NCI-H2171 (cell line): Measurements from ENCODE around the gene POP4.

Experiments used
- DNase-seq: peaks from one replicate; lab custom pipeline; 2025; lab: John Stamatoyannopoulos, UW

Gene POP4

DNA sequence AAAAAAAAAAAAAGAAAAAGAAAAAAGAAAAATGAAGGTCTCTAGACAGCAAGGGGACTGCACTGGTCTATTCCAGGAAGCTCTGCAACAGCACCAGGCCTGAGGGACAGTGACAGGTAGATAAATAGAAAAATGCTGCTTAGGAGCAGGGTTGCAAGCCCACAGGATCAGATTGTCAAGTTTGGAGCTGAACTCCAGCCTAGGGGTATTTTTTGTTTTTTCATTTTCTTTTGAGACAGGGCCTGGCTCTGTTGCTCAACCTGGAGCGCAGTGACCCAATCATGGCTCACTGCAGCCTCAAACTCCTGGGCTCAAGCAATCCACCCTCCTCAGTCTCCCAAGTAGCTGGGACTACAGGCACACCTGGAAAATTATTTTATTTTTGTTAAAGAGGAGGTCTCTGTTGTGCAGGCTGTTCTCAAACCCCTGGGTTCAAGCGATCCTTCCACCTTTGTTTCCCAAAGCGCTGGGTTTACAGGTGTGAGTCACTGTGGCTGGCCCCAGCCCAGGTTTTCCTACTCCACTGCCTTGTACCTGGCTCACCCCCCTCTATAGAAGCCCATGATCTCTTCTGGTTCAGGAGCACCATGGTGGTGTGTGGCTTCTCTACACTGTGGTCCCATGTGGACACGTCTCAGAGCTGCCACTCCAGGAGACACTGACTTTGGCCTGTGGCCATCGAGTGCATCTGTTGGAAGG is 23.9 kb downstream of the POP4 start:
- DNase-seq: no peak

DNA sequence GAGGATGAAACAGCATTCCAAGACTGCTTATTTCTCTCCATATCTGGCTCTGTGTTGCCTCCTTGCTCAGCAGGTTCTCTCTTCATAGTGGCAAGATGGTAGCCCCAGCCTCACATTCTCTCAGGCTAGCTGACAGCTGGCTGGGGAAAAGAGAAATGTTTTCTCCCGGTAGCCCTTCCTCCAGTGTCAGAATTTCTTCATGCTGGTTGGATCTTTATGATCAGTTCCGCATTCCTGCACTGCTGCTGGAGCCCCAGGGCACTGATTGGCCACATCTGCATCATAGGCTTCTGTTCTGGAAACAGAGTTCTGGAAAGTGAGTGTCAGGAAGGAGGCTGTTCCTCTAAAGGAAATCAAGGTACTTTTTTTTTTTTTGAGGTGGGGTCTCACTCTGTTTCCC is 24.6 kb downstream of the POP4 start:
- DNase-seq: no peak

DNA sequence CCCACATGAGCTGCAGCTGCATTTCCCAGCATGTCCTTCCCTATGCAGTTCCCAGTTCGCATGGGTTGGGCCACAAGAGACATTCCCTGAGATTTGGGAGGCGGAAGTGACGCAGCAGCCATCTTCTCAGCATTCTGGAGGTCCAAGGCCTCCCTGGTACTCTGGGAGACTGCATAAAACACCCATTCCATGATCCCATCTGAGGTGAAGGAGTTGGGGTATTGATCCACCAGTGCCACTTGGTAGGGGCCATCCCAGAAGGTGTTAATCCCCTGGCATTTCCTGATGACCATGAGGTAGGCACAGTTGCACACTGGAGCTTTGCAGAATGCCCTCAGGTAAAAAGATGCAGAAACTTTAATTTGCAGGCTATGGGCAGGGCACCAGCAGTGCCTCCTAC is 25.4 kb downstream of the POP4 start:
- no peak for DNase-seq

DNA sequence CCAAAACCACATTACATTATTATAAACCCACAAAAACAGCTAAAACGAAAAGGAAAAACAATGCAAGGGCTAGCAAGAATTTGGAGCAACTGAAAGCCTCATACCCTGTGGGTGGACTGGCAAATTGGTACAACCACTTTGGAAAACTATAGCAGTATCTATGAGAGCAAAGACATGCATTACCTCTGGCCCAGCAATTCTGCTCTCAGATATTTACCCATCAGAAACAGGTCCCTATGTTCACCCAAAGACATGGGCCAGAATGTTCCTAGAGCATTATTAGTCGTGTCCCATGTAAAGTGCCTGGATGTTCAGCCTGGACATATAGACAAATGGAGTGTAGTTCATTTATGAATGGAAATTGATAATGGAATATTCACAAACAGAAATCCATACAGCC is 27.9 kb downstream of the POP4 start:
- no peak for DNase-seq

DNA sequence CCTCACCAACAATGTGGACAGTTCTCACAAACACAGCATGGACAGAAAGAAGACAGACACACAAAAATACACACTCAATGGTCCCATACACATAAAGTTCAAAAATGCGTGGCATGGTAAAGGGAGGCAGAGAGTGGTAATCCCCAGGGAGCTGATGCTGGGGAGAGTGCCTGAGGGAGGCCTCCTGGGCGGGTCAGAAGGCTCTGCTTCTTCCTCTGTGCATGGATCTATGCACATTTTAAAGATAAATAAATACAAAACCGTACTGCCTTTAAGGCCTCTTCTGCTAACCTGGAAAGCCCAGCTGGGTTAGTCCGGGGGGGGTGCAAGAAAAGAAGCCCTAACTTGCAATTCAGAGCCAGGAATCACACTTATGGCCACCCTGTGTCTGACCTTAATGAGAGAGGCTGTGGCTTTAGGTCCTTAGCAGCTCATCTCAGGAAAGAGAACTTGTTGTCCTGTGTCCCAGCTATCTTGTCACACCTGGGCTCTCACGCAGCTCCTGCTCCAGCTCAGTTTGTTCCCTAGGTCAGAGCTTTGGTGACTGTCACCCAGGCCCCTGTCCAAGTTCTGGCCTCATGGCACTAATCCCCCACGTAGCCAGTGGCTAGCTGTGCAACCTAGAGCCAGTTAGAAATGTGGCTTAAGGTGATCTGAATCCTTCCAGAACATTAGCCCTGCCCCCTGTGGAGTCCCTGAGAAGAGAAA is 28.5 kb downstream of the POP4 start:
- DNase-seq: no peak

DNA sequence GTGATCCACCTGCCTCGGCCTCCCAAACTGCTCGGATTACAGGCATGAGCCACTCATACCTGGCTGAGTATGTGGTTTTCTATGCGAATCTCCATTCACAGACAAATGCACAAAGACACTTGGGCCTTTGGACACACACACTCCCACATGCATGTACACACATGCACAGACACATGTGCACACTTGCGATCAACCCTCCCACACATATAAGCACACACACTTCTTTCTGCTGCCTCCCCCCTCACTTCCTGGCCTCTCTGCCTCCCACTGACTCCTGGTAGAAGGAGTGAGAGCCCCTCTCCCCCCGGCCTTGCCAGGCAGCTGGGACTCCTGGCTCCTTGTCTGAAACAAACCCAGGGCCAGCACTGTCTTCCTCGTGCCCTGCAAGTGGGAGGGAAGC is 29.9 kb downstream of the POP4 start:
- DNase-seq: no peak

DNA sequence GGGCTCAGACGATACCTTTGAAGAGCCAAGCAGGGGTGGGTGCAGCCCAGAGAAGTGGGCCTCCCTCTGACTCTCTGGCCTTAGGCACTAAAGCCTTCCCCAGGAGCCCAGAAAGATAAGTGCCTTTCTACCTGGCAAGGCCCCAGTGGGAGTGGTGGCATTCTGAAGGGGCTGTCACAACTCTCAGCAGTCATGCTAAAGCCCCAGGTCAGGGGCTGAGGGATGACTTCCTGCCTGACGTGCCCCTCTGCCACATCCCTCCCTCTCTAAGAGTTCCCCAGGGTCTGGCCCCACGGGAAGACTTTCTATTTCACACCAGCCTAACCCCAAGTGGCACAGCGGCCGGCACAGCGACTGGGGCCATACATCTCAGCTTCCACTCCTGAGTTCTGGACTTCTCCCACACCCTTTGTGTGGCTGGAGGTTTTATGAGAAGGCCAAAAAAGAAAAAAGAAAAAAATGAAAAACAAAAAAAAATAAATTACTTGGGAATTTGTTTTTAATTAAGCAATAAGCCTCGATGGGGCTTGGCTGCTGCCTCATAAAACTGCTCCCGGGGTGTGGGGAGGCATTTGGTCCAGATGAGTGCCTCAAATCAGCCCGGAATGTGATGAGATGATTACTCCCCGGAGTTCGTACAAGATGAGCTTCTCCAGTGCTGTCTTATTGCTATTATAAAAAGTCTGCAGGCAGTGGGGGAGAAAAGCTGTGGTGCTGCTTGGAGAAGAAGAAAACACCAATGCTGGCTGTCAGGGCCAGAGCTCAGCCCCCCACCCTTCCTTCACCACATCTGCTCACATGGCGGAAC is 30.7 kb downstream of the POP4 start:
- DNase-seq: no peak

DNA sequence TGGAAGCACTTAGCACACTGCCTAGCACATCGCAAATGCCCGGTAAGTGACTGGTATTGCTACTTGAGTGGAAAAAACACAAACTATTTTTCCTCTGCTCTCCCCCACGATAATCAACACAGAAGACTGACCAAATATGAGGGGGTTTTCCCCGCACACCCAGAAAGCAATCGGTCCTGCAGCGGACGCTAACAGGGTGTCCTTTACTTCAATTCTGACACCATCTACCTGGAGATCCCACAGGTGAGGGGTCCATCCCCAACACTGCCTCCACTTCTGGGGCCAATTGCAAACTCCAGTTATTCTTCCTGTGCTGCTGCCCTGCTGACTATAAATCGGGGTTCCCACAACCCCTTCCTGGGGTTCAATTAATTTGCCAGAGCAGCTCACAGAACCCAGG is 33.0 kb downstream of the POP4 start:
- DNase-seq: no peak

DNA sequence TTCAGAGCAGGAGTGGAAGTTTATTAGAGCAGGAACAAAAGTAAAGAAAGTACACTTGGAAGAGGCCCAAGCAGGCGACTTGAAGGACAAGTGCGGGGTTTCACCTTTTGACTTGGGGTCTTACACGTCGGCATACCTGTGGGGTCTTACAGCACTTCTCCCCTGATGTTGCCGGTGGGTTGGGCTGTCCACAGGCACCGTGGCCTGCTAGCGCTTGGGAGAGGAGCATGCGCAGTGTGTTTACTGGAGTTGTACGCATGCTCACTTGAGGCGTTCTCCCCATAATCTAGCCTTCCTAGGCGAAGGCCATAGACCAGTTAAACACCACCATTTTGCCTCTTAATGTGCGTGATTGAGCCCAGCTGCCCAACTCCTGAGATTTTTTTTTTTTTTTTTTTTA is 34.1 kb downstream of the POP4 start:
- DNase-seq: no peak

DNA sequence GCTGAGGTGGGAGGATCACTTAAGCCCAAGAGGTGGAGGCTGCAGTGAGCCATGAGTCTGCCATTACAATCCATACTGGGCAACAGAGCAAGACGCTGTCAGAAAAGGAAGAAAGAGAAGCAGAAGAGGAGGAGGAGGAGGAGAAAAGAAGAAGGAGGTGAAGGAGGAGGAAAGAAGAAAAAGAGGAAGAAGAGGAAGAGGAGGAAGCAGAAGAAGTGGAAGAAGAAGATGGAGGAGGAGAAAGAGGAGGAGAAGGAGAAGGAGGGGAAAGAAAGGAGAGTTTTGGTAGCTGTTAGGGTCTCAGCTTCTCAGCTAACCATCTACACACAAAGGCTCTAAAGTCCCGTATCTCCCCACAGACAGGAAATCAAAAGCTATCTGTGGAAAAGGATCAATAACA is 35.5 kb downstream of the POP4 start:
- DNase-seq: no peak

DNA sequence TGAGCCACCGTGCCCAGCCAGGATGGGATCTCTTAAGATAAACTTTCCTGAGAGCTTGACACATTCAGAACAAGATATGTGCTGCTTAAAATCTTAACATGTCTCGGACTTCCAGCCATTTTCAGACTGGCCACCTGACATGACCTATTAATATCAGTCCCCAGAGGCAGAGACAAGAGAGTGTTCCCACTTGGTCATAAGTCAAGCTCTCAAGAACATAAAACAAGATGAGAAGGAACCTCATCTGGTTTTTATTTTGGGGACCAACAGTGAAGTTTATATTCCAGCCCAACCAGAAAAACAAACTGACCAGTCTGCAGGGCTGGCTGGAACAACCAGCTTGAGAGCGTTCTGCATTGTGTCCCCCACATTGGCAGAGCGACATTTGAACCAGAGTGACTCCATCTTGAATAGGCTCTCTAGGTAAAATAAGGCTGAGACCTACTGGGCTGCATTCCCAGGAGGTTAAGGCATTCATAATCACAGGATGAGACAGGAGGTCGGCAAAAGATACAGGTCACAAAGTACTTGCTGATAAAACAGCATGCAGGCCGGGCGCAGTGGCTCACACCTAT is 37.4 kb downstream of the POP4 start:
- no peak for DNase-seq

DNA sequence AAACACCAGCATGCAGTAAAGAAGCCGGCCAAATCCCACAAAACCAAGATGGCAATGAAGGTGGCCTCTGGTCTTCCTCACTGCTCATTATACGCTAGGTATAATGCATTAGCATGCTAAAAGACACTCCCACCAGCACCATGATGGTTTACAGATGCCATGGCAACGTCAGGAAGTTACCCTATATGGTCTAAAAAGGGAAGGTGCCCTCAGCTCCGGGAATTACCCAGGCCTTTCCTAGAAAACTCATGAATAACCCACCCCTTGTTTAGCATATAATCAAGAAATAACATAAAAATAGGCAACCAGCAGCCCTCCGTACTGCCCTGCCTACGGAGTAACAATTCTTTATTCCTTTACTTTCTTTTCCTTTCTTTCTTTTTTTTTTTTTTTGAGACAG is 38.1 kb downstream of the POP4 start:
- no peak for DNase-seq

DNA sequence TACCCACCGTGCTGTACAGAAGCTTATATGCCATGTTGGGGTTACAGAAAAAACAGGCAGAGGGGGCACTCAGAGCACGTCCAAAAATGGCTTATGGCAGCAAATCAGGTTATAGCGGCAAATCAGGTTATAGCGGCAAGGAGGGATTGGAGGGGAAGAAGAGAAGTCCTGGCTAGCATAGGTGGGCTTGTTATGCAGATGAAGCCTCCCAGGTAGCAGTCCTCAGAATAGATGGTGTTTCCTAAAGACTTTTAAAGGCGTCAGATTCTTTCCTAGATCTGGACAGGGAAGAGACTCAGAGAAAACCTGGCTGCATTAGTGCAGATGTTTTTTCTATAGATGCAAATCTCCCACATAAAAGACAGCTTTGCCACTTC is 39.4 kb downstream of the POP4 start:
- no peak for DNase-seq

DNA sequence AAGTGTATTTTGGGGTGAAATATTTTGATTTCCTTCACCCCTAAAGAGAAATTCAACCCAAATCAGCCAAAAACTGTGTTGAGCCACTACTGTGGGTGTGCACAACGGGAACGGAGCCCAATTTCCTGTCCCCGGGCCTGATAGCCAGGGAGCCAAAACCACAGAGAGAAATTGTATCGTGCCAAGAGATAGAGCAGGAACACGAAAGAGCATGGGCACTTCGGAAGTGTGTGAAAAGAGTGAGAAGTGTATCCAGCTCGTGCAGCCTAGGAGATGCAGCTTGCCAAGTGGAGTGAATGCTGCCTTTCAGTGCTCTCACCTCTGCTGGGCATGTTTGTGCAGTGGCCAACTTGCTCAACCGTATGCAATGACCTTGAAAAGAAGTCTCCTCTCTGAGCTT is 39.8 kb downstream of the POP4 start:
- DNase-seq: no peak

DNA sequence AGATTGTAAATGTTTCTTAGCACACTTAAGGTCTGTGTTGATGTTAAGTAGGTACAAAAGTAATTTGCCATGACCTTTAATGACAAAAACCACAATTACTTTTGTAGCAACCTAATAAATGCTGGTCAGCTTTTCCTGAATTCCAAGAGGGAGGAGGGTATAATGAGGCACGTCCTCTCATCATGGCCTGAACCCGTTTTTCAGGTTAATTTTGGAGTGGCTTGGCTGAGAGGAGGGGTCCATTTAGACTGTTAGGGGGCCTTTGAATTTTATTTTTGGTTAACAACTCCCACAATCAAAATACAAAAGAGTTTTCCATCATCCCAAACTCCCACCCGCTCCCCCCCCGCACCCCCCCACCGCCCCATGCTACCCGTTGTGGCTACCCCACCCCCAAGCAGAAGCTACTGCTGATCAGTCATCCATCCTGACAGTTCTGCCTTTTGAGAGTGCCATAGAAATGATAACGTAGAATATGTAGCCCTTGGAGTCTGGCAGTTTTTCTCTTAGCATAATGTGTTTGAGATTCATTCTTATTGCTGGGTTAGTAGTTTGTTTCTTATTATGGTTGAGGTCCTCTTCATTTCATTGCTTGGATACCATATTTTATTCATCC is 44.8 kb downstream of the POP4 start:
- DNase-seq: no peak

DNA sequence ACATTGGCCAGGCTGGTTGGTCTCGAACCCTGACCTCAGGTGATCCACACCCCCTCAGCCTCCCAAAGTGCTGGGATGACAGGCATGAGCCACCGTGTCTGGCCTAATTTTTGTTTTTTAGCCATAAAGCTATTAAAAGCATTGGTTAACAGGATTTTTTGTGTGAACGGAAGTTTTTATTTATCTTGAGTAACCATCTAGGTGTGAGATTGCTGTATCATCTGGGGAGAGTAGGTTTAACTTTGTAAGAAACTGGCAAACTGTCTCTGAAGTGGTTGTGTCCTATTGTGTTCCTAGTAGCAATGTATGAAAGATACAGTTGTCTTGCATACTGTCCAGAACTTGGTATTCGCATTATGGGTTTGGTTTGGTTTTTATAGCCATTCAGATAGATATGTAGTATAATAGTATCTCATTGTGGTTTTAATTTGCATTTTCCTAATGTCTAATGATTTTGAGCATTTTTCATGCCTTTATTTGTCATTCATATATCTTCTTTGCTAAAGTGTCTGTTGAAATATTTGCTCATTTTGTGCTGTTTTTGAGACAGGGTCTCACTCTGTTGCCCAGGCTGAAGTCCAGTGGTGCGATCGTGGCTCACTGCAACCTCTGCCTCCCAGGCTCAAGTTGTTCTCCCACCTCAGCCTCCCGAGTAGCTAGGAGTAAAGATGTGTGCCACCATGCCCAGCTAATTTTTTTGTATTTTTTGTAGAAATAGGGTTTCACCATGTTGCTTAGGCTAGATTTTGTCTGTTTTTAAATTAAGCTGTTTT is 45.7 kb downstream of the POP4 start:
- DNase-seq: no peak

DNA sequence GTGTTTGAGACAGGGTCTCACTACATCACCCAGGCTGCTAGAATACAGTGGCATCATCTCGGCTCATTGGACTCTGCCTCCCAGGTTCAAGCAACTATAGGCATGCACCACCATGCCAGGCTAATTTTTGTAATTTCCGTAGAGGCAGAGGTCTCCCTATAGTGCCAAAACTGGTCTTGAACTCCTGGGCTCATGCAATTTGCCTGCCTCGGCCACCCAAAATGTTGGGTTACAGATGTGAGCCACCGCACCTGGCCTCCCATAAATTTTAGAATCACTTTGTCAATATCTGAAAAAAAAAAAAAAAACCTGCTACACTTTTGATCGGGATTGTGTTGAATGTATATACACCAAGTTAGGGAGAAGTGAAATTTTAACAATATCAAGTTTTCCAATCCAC is 47.3 kb downstream of the POP4 start:
- DNase-seq: no peak

DNA sequence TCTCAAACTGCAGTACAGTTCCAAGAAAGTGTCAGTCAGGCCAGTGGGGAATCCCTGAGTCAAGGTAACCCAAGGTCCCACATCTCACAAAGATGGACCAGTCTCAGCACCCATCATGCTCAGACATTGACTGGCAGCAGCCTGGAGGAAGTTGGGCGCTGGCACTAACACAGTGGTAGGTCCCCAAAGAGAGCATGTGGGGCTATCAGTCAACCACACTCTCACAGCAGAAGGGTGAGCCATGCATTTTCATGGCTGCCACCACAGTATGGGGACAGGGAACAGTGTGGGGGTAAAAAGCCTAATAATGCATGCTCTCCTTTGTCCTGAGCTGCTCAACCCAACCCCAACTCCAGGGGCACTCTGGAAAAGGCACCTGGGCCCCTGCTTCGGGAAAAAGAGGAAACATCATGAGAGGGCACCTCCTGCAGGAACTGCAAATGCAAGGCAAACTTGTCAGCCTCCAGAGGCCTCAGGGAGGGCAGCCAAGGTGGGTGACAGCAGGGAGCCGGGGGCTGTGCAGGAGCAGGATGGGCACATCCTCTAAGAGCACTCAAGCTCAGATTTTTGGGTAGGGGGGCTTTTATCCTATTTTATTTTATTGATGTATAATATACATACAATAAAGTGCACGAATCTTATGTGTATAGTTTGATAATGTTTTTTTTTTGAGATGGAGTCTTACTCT is 49.7 kb downstream of the POP4 start:
- no peak for DNase-seq

DNA sequence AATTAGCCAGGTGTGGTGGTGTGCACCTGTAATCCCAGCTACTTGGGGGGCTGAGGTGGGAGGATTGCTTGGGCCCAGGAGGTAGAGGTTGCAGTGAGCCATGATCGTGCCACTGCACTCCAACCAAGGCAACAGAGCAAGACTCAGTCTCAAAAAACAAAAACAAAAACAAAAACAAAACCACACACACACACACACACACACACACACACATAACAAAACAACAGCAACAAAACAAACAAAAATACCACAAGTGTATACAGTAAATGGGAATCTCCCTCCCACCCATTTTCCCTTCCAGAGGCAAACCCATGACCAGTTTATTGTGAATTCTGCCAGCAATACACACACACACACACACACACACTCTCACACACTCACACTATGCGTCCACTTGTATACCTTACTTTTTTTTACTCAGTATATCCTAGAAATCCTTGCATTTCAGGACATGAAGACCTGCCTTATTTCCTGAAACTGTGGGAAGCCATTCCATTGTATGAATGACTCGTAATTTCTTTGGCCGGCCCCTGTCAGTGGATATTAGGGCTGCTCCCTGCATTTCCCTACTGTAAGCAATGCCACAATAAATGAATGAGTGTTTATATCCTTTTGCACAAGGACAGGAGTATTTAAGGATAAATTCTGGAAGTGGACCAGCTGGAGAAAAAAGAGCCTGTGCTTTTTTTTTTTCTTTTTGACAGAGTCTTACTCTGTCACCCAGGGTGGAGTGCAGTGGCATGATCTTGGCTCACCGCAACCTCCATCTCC is 52.3 kb downstream of the POP4 start:
- DNase-seq: no peak

DNA sequence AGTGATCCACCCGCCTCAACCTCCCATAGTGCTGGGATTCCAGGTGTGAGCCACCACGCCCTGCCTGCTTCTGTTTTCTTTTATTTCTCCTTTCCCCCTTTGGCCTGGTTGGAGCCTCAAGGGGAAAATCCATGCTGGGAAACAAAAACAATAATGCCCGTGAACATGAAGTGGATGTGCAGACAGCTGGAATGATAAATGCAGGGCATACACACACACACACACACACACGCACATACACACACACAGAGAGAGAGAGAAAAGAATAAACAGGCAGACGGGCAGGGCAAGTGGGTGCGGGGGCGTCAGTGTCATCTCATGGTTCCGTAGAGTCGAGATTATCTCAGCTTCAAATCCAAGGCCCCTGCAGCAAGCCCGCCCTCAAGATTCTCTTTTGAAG is 54.8 kb downstream of the POP4 start:
- DNase-seq: no peak
